ENCODE measurements around the gene PPP1R37. TPM values are rescaled to one million over a fixed set of nuclear protein-coding genes. Genes with fewer than 3 reads are reported as not detected.

The PPP1R37 gene
- total RNA-seq, 1 experiment from 2014 or later: 33.6 TPM

GRCh38 chr19:45090034-45090433, 2.9 kb upstream of the PPP1R37 start:
- Mint-ChIP-seq H3K36me3 (ENCODE audit: insufficient read depth in 1 of 3, low read depth in 3 of 3) (peaks cover 16 to 61% (median 40%) of the 10 kb centered on the region in 3 experiments; a peak in 6 of 7 replicates), H3K4me3 (peak overlapping the region in 1 of 2 experiments; percentile 53; a peak in 1 of 5 replicates), H3K27me3 (ENCODE audit: low read depth) (no peaks in the 10 kb centered on the region; the same call in 1 of the 2 replicates), H3K9me3 (no peaks in the 10 kb centered on the region; a peak in 1 of 5 replicates), H3K27ac (peak overlapping the region; percentile 50 to 90 (median 71); a peak in 4 of 7 replicates), H3K4me1 (peaks cover 31% of the 10 kb centered on the region in 2 experiments)
- no peak overlapping the region for H3K18ac ChIP-seq (ENCODE audit: insufficient read length, low read depth, low read length)
- peak; percentile 57; the same call in 2 of the 3 replicates for TF ChIP-seq CTCF (conservative IDR thresholded peaks at IDR 0.05)
- no peak overlapping the region for H4K5ac ChIP-seq (ENCODE audit: insufficient read length, low read depth, low read length)
- no peak overlapping the region for H3K23ac ChIP-seq (ENCODE audit: insufficient read length, low read depth, low read length)
- H2BK5ac ChIP-seq (ENCODE audit: insufficient read length, low read length): no peak overlapping the region
- peaks cover 16% of the 10 kb centered on the region; the same call in 1 of the 2 replicates for H3K79me2 ChIP-seq (ENCODE audit: insufficient read depth, low read length)
- no peak overlapping the region for H3K4ac ChIP-seq (ENCODE audit: low read depth, low read length)
- peaks cover 9% of the 10 kb centered on the region for H3K23me2 ChIP-seq (ENCODE audit: insufficient read length, low read depth, low read length, poor library complexity, severe bottlenecking)
- no peak overlapping the region for H3K56ac ChIP-seq (ENCODE audit: insufficient read length, low read depth, low read length)
- H3K79me1 ChIP-seq (ENCODE audit: insufficient read depth, low read depth, low read length, poor library complexity, severe bottlenecking): peaks cover 3% of the 10 kb centered on the region
- H2BK12ac ChIP-seq (ENCODE audit: insufficient read length, low read depth, low read length): no peak overlapping the region
- no peak overlapping the region for H2AK5ac ChIP-seq (ENCODE audit: insufficient read length, low read length)
- peak; percentile 90 for DNase-seq
- H3K4me2 ChIP-seq (ENCODE audit: insufficient read depth, insufficient read length, low read length): no peak overlapping the region
- no peak overlapping the region for H2AFZ ChIP-seq (ENCODE audit: low read length)
- no peak overlapping the region for H3T11ph ChIP-seq (ENCODE audit: low read length)
- no CpG with 5 or more reads among the region's 17 CpGs for WGBS (ENCODE audit: extremely low coverage, insufficient read length, low lambda C conversion rate)
- no peak overlapping the region for H3K27ac ChIP-seq (ENCODE audit: insufficient read length, low read depth, low read length)
- no peak overlapping the region for H3K9ac ChIP-seq (ENCODE audit: extremely low read depth, insufficient read length, low read length)
- no peaks in the 10 kb centered on the region for H3K27me3 ChIP-seq (ENCODE audit: insufficient read depth, low read length)
- no peaks in the 10 kb centered on the region; the same call in 1 of the 2 replicates for H3K4me1 ChIP-seq (ENCODE audit: insufficient read depth, low read length)
- H4K8ac ChIP-seq (replicated peaks; ENCODE audit: insufficient read length, low read depth, low read length): no peak overlapping the region
- H4K20me1 ChIP-seq (ENCODE audit: control insufficient read depth, insufficient read depth, insufficient read length): no peaks in the 10 kb centered on the region
- H4K91ac ChIP-seq (ENCODE audit: insufficient read length, low read depth, low read length): no peak overlapping the region
- H2BK15ac ChIP-seq (ENCODE audit: low read depth, low read length): no peak overlapping the region
- H3K9me3 ChIP-seq (ENCODE audit: control insufficient read depth, low read depth, low read length): no peaks in the 10 kb centered on the region
- H2BK120ac ChIP-seq (ENCODE audit: low read depth, low read length, poor library complexity, severe bottlenecking): no peak overlapping the region
- no peak overlapping the region for H3K14ac ChIP-seq (ENCODE audit: insufficient read depth, low read length)
- no peak overlapping the region for H2BK20ac ChIP-seq (ENCODE audit: low read depth, low read length, poor library complexity, severe bottlenecking)

All from H9 (cell line).